ENCODE data around the gene MRPS27.

DNA sequence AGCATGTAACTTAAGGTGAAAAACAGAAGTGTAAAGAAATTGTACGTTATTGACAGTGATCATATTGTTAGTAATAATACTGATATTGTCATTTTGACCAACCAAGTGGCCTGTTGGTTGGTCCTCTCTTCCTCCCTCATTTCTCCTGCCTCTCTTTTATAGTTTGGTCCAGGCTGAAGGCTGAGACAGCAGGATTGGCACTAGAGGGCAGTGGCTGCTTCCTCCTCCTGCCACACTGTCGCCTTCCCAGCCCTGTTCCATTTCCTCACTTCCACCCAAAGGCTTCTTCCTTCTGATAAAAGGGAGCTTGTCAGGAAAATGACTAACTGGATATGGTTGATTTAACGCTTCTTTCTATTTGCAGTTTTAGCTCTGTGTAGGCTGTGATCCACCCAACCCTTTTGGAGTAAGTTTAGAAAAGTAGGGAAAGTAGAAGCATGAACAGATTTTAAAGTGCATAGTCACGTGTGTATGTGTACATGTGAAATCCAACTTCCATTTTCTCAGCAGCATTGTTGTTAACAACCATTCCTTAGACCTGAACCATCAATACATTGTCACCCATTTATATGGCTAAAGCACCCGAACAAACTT is 35.8 kb upstream of the MRPS27 start:
- TF ChIP-seq EZH2 (IDR thresholded peaks at IDR 0.05; ENCODE audit: borderline replicate concordance, low read length) = no peak
- TF ChIP-seq, protein P1, sequence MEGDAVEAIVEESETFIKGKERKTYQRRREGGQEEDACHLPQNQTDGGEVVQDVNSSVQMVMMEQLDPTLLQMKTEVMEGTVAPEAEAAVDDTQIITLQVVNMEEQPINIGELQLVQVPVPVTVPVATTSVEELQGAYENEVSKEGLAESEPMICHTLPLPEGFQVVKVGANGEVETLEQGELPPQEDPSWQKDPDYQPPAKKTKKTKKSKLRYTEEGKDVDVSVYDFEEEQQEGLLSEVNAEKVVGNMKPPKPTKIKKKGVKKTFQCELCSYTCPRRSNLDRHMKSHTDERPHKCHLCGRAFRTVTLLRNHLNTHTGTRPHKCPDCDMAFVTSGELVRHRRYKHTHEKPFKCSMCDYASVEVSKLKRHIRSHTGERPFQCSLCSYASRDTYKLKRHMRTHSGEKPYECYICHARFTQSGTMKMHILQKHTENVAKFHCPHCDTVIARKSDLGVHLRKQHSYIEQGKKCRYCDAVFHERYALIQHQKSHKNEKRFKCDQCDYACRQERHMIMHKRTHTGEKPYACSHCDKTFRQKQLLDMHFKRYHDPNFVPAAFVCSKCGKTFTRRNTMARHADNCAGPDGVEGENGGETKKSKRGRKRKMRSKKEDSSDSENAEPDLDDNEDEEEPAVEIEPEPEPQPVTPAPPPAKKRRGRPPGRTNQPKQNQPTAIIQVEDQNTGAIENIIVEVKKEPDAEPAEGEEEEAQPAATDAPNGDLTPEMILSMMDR (conservative IDR thresholded peaks at IDR 0.05 in 1 of 2, IDR thresholded peaks at IDR 0.05 in 1 of 2; ENCODE audit: extremely low read depth in 1 of 2, insufficient read depth in 1 of 2, low read depth in 1 of 2, low read length in 2 of 2) = peak; percentile 43 to 76

All from mammary epithelial cell (primary cell).